ENCODE measurements around the gene FAM78A. TPM values are rescaled to one million over a fixed set of nuclear protein-coding genes. Genes with fewer than 3 reads are reported as not detected.

Gene FAM78A
- total RNA-seq, 1 experiment from 2014 or later: not detected

- no peaks in the 10 kb centered on the region for H3K4me1 Mint-ChIP-seq (ENCODE audit: low read depth, unreplicated experiment)
- H3K9me3 Mint-ChIP-seq (ENCODE audit: low read depth, unreplicated experiment): no peaks in the 10 kb centered on the region
- no peak overlapping the region for H3K4me3 Mint-ChIP-seq (ENCODE audit: low read depth, unreplicated experiment)
- intact Hi-C loops (cut with micrococcal nuclease; ENCODE audit: unreplicated experiment): no loop called here
- H3K27me3 Mint-ChIP-seq (ENCODE audit: unreplicated experiment): peaks cover 49% of the 10 kb centered on the region
- no peak for TF ChIP-seq CTCF (IDR thresholded peaks at IDR 0.05; ENCODE audit: unreplicated experiment)
- H3K36me3 Mint-ChIP-seq (ENCODE audit: insufficient read depth, unreplicated experiment): no peaks in the 10 kb centered on the region
- no peak overlapping the region for H3K27ac Mint-ChIP-seq (ENCODE audit: unreplicated experiment)
- BruUV-seq (replicated peaks): no TSS peak
- no peak for DNase-seq
- CTCF ChIA-PET: no interaction called here
These were observed 8.5 kb upstream of the FAM78A start for GRCh38 chr9:131284856-131285255.

GRCh38 chr9:131282688-131283422 is 6.5 kb upstream of the FAM78A start:
- no peak for DNase-seq
- no peak overlapping the region for H3K27ac Mint-ChIP-seq (ENCODE audit: unreplicated experiment)
- no peak for TF ChIP-seq CTCF (IDR thresholded peaks at IDR 0.05; ENCODE audit: unreplicated experiment)
- no peak overlapping the region for H3K4me3 Mint-ChIP-seq (ENCODE audit: low read depth, unreplicated experiment)
- BruUV-seq (replicated peaks): no TSS peak
- peaks cover 49% of the 10 kb centered on the region for H3K27me3 Mint-ChIP-seq (ENCODE audit: unreplicated experiment)
- intact Hi-C loops (cut with micrococcal nuclease; ENCODE audit: unreplicated experiment): no loop called here
- no peaks in the 10 kb centered on the region for H3K4me1 Mint-ChIP-seq (ENCODE audit: low read depth, unreplicated experiment)
- peaks cover 5% of the 10 kb centered on the region for H3K36me3 Mint-ChIP-seq (ENCODE audit: insufficient read depth, unreplicated experiment)
- no peaks in the 10 kb centered on the region for H3K9me3 Mint-ChIP-seq (ENCODE audit: low read depth, unreplicated experiment)
- CTCF ChIA-PET: no interaction called here

GRCh38 chr9:131282175-131282574 is 5.9 kb upstream of the FAM78A start:
- no peak for DNase-seq
- no peak for TF ChIP-seq CTCF (IDR thresholded peaks at IDR 0.05; ENCODE audit: unreplicated experiment)
- intact Hi-C loops (cut with micrococcal nuclease; ENCODE audit: unreplicated experiment): no loop called here
- no peaks in the 10 kb centered on the region for H3K4me1 Mint-ChIP-seq (ENCODE audit: low read depth, unreplicated experiment)
- peaks cover 49% of the 10 kb centered on the region for H3K27me3 Mint-ChIP-seq (ENCODE audit: unreplicated experiment)
- H3K9me3 Mint-ChIP-seq (ENCODE audit: low read depth, unreplicated experiment): no peaks in the 10 kb centered on the region
- no peak overlapping the region for H3K4me3 Mint-ChIP-seq (ENCODE audit: low read depth, unreplicated experiment)
- no peak overlapping the region for H3K27ac Mint-ChIP-seq (ENCODE audit: unreplicated experiment)
- CTCF ChIA-PET: no interaction called here
- no TSS peak for BruUV-seq (replicated peaks)
- H3K36me3 Mint-ChIP-seq (ENCODE audit: insufficient read depth, unreplicated experiment): peaks cover 5% of the 10 kb centered on the region

- peaks cover 5% of the 10 kb centered on the region for H3K36me3 Mint-ChIP-seq (ENCODE audit: insufficient read depth, unreplicated experiment)
- H3K9me3 Mint-ChIP-seq (ENCODE audit: low read depth, unreplicated experiment): no peaks in the 10 kb centered on the region
- DNase-seq: no peak
- no peak for TF ChIP-seq CTCF (IDR thresholded peaks at IDR 0.05; ENCODE audit: unreplicated experiment)
- H3K27ac Mint-ChIP-seq (ENCODE audit: unreplicated experiment): no peak overlapping the region
- peaks cover 54% of the 10 kb centered on the region for H3K27me3 Mint-ChIP-seq (ENCODE audit: unreplicated experiment)
- BruUV-seq (replicated peaks): no TSS peak
- no peaks in the 10 kb centered on the region for H3K4me1 Mint-ChIP-seq (ENCODE audit: low read depth, unreplicated experiment)
- H3K4me3 Mint-ChIP-seq (ENCODE audit: low read depth, unreplicated experiment): no peak overlapping the region
- intact Hi-C loops (cut with micrococcal nuclease; ENCODE audit: unreplicated experiment): no loop called here
- CTCF ChIA-PET: no interaction called here
These were observed 5.0 kb upstream of the FAM78A start for GRCh38 chr9:131281119-131281965.

All from Calu3 (cell line).